ENCODE results near the gene ASCC1.

DNA sequence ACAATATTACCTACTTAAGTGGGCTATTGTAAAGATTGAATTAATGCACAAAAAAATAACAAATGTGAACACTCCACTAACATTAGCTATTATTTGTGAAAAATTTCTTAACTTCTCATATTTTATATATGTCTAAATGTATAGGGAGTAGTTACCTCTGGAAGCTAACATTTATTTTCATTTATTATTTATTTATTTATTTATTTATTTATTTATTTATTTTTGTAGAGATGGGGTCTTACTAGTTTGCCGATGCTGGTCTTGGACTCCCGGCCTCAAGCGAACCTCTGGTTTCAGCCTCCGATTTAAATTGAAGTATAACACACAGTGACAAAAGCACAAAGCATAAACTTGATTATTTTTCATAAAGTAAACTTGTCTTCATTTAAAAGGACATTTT lies 122.6 kb downstream of the ASCC1 start:
- TF ChIP-seq POLR2A (IDR thresholded peaks at IDR 0.05) = no peak
- TF ChIP-seq, protein P1, sequence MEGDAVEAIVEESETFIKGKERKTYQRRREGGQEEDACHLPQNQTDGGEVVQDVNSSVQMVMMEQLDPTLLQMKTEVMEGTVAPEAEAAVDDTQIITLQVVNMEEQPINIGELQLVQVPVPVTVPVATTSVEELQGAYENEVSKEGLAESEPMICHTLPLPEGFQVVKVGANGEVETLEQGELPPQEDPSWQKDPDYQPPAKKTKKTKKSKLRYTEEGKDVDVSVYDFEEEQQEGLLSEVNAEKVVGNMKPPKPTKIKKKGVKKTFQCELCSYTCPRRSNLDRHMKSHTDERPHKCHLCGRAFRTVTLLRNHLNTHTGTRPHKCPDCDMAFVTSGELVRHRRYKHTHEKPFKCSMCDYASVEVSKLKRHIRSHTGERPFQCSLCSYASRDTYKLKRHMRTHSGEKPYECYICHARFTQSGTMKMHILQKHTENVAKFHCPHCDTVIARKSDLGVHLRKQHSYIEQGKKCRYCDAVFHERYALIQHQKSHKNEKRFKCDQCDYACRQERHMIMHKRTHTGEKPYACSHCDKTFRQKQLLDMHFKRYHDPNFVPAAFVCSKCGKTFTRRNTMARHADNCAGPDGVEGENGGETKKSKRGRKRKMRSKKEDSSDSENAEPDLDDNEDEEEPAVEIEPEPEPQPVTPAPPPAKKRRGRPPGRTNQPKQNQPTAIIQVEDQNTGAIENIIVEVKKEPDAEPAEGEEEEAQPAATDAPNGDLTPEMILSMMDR (IDR thresholded peaks at IDR 0.05) = no peak

Data from sigmoid colon (tissue), 3 donors.